ENCODE data around the gene NRG4. TPM values are rescaled to one million over a fixed set of nuclear protein-coding genes. Genes with fewer than 3 reads are reported as not detected.
"Not testable (repeated sequence)": the region's sequence is repeated elsewhere in the genome, so short reads cannot be mapped to it uniquely, and the experiment has no call there.

Gene NRG4
- total RNA-seq, 4 donors from 2014 or later, result 0.12 to 0.13 TPM; not detected in 2

DNA sequence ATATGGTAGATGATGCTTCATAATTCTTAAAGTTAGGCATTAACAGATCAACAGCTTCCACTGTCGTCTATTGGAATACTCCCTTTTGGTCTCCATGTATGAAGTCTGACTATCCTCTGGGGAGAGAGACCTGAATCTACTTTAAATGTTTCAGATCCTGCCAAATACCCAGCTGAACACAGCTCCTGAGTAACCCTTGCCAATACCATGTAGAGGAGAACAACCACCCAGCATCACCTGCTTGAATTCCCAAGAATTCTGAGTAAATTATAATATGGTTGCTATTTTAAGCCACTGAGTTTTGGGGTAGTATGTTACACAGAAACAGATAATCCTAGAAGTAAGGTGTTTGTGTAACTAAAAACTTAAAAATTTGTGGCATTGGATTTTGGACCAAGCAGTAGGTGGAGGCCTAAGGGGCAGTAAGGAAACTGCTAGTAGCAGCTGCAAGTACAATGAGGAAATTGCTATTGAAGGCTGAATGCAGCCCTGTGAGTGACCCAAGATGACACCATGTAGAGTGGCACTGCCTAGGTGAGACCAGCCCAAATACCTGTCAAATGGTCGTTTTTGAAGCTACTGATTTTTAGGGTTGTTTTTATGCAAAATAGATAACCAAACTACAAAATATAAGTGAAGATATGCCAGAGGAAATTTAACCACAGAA, 30.9 kb downstream of the NRG4 start:
- ATAC-seq, result no peak
- peaks cover 0 to 12% (median 0%) of the 10 kb centered on the region in 3 donors for H3K9me3 ChIP-seq
- H3K36me3 ChIP-seq, result no peaks in the 10 kb centered on the region
- no peak overlapping the region for H3K27ac ChIP-seq
- H3K27me3 ChIP-seq, result peaks cover 24% of the 10 kb centered on the region
- WGBS, 2 donors (ENCODE audit: low coverage in 1 of 2), result 39 to 50% methylated on average over 1 to 2 of the region's 2 CpGs
- no peak overlapping the region for H3K4me3 ChIP-seq
- TF ChIP-seq POLR2A (IDR thresholded peaks at IDR 0.05) (no peak), POLR2AphosphoS5 (IDR thresholded peaks at IDR 0.05) (no peak)
- TF ChIP-seq, protein P1, sequence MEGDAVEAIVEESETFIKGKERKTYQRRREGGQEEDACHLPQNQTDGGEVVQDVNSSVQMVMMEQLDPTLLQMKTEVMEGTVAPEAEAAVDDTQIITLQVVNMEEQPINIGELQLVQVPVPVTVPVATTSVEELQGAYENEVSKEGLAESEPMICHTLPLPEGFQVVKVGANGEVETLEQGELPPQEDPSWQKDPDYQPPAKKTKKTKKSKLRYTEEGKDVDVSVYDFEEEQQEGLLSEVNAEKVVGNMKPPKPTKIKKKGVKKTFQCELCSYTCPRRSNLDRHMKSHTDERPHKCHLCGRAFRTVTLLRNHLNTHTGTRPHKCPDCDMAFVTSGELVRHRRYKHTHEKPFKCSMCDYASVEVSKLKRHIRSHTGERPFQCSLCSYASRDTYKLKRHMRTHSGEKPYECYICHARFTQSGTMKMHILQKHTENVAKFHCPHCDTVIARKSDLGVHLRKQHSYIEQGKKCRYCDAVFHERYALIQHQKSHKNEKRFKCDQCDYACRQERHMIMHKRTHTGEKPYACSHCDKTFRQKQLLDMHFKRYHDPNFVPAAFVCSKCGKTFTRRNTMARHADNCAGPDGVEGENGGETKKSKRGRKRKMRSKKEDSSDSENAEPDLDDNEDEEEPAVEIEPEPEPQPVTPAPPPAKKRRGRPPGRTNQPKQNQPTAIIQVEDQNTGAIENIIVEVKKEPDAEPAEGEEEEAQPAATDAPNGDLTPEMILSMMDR (IDR thresholded peaks at IDR 0.05), result no peak
- no peaks in the 10 kb centered on the region for H3K4me1 ChIP-seq

DNA sequence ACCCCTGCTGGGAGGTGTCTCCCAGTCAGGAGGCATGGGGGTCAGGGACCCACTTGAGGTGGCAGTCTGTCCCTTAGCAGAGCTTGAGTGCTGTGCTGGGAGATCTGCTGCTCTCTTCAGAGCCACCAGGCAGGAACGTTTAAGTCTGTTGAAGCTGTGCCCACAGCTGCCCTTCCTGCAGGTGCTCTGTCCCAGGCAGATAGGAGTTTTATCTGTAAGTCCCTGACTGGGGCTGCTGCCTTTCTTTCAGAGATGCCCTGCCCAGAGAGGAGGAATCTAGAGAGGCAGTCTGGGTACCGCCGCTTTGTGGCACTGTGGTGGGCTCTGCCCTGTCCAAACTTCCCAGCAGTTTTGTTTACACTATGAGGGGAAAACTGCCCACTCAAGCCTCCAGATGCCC, 35.5 kb downstream of the NRG4 start:
- peaks cover 0 to 22% (median 0%) of the 10 kb centered on the region in 3 donors for H3K9me3 ChIP-seq
- H3K36me3 ChIP-seq, H3K4me1 ChIP-seq, H3K27ac ChIP-seq, H3K4me3 ChIP-seq, ATAC-seq: not testable (repeated sequence)
- WGBS, 2 donors (ENCODE audit: low coverage in 1 of 2), result 100% methylated on average over 2 of the region's 3 CpGs; no CpG with 5 or more reads in 1 of the 2 donors
- H3K27me3 ChIP-seq, result peaks cover 24% of the 10 kb centered on the region

DNA sequence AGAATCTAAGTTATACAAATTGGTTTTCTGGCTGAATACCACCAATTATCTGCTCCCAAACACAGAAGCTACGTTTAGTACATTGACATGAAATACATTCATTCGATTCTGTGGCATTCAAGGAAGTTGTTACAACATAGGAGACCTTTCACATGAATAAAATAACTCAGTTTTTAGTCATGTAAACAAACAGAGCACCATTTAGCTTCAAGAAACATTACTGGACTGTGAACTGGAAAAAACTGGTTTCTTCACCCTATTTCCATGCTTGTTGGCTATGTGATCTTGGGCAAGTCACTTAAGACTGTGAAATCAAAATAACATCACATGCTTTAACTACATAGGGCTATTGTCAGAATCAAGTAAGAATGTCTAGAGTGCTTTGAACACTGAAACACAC, 46.2 kb downstream of the NRG4 start:
- TF ChIP-seq, protein P1 (IDR thresholded peaks at IDR 0.05), result no peak
- TF ChIP-seq POLR2A (IDR thresholded peaks at IDR 0.05) (no peak), EP300 (IDR thresholded peaks at IDR 0.05) (no peak), POLR2AphosphoS5 (IDR thresholded peaks at IDR 0.05) (no peak)
- H3K4me3 ChIP-seq, result no peak overlapping the region
- no peaks in the 10 kb centered on the region for H3K27me3 ChIP-seq
- H3K36me3 ChIP-seq, result no peaks in the 10 kb centered on the region
- no peak for ATAC-seq
- H3K27ac ChIP-seq, result no peak overlapping the region
- 37 to 65% methylated on average over 2 of the region's 2 CpGs for WGBS, 2 donors (ENCODE audit: low coverage in 1 of 2)
- no peaks in the 10 kb centered on the region for H3K4me1 ChIP-seq
- no peaks in the 10 kb centered on the region for H3K9me3 ChIP-seq

- WGBS, 2 donors (ENCODE audit: low coverage in 1 of 2), result 80 to 100% methylated on average over 1 of the region's 1 CpG
- H3K9me3 ChIP-seq, result no peaks in the 10 kb centered on the region
- H3K4me3 ChIP-seq, result no peak overlapping the region
- TF ChIP-seq POLR2A (IDR thresholded peaks at IDR 0.05) (no peak), POLR2AphosphoS5 (IDR thresholded peaks at IDR 0.05) (no peak), EP300 (IDR thresholded peaks at IDR 0.05) (no peak)
- TF ChIP-seq, protein P1 (IDR thresholded peaks at IDR 0.05), result no peak
- no peak overlapping the region for H3K27ac ChIP-seq
- no peaks in the 10 kb centered on the region for H3K36me3 ChIP-seq
- no peaks in the 10 kb centered on the region for H3K4me1 ChIP-seq
- H3K27me3 ChIP-seq, result peaks cover 11% of the 10 kb centered on the region
- no peak for ATAC-seq
Measured at GRCh38 chr15:75961331-75961730, 50.9 kb downstream of the NRG4 start.

DNA sequence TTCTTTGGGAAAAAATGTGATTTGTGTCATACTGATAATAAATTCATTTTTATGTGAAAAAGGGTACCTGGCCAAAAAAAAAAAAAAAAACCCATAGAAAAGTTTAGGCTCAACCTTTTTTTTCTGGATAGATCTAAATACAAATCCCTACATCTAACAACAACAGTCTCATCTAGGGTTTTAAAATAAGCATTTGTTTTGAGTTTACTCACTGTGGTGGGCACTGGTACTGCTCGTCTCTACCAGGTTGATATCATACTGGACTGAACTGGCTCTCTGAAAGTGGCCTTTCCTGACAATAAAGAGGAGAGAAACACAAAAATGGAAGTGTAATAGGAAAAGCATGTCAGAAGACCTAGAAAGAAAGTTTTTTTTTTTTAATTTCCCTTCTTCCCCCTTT, 56.5 kb downstream of the NRG4 start:
- ATAC-seq, result no peak
- no peak overlapping the region for H3K4me3 ChIP-seq
- peaks cover 43% of the 10 kb centered on the region for H3K27me3 ChIP-seq
- no peaks in the 10 kb centered on the region for H3K36me3 ChIP-seq
- H3K27ac ChIP-seq, result no peak overlapping the region
- H3K4me1 ChIP-seq, result no peaks in the 10 kb centered on the region
- TF ChIP-seq, protein P1 (IDR thresholded peaks at IDR 0.05), result no peak
- TF ChIP-seq EP300 (IDR thresholded peaks at IDR 0.05), result no peak
- no peak for TF ChIP-seq POLR2AphosphoS5 (IDR thresholded peaks at IDR 0.05)
- no peak for TF ChIP-seq POLR2A (IDR thresholded peaks at IDR 0.05)
- WGBS, 2 donors (ENCODE audit: low coverage in 1 of 2), result 71 to 88% methylated on average over 1 of the region's 1 CpG
- H3K9me3 ChIP-seq, result no peaks in the 10 kb centered on the region

All from gastroesophageal sphincter (tissue), 4 donors.